Activated CD4-positive, CD25-positive, alpha-beta regulatory T cell (primary cell): ENCODE results near the gene FTSJ1.
"Not testable (repeated sequence)": the region's sequence is repeated elsewhere in the genome, so short reads cannot be mapped to it uniquely, and the experiment has no call there.

ENCODE experiments used
- DNase-seq, 4 experiments: peaks; one replicate each; lab custom pipeline; 2025; lab: John Stamatoyannopoulos, UW

FTSJ1 gene

DNA sequence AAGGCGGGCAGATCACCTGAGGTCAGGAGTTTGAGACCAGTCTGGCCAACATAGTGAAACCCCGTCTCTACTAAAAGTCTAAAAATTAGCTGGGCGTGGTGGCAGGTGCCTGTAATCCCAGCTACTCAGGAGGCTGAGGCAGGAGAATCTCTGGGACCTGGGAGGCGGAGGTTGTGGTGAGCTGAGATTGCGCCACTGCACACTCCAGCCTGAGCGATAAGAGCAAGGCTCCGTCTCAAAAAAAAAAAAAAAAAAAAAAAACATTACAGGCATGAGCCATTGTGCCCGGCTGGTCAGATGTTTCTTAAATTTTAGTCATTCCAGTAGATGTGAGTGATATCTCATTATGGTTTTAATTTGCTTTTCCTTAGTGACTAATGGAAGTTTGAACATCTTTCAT is 49.9 kb downstream of the FTSJ1 start:
- DNase-seq = not testable (repeated sequence)

DNA sequence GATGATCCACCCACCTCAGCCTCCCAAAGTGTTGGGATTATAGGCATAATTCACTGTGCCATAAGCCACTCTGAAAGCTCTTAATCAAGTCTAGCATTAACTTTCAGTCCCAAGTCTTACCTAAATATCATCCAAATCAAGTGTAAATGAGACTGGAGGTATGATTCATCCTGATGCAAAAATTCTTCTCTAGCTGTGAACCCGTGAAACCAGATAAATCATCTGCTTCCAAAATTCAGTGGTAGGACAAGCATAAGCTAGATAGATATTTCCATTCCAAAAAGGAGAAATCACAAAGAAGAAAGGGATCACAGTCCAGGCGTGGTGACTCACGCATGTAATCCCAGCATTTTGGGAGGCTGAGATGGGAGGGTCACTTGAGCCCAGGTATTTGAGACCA is 54.7 kb downstream of the FTSJ1 start:
- DNase-seq = no peak

DNA sequence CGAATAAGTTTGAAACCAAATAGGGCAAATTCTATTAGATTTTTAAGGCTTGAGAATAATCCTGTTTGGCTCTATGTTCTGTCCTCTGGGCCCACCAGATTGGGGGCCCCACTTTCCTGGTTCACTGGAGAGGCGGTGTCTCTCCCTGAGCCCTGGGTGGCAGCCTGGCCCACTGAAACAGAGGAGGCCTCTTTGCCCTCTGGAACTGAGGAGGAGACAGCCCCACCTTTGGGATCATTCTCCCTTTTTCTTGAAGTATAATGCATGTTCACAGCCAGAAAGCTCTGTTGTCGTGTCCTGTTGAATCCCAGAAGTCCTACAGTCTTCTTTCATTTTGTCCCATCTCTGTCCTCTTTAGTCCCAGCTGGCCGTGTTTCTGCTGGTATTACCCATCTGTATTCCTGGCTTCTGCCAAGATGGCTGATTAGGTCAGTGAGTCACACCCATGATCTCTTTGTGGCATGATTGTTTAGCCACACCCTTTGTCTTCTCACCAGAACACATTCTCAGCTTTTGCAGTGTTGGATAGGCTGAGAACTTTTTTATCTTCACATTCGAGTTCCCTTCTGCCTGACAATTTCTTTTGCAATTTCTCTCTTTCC is 55.5 kb downstream of the FTSJ1 start:
- DNase-seq = no peak

DNA sequence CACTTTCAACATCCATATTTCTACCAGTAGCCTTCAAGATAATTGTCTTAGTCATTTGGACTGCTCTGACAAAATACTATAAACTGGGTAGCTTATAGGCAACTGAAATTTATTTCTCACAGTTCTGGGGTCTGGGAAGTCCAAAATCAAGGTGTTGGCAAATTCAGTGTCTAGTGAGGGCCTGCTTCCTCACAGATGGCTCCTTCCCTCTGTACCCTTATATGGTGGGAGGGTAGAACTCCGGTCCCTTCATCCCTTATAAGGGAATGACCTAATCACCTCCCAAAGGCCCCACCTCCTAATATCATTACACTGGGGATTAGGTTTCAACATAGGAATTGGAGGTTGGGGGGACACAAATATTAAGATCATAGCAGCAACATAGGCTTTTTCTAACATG is 56.2 kb downstream of the FTSJ1 start:
- no peak for DNase-seq

DNA sequence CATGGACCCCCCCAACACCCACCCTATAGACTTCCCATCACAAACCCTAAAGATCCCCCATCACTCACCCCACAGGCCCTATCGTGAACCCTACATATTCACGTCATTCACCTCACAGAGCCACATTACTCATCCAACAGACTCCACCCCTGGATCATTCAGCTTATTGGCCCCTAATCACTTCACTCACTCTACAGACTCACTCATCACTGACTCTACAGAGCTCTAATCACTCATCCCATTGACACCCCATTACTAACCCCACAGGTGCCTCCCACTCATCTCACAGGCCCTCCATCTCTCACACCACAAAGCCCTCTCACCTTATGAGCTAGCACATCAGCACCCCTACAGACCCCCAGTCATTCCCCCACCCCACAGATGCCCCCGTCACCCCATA is 57.2 kb downstream of the FTSJ1 start:
- DNase-seq = no peak
